ENCODE results near the gene CASP12.

Gene CASP12

DNA sequence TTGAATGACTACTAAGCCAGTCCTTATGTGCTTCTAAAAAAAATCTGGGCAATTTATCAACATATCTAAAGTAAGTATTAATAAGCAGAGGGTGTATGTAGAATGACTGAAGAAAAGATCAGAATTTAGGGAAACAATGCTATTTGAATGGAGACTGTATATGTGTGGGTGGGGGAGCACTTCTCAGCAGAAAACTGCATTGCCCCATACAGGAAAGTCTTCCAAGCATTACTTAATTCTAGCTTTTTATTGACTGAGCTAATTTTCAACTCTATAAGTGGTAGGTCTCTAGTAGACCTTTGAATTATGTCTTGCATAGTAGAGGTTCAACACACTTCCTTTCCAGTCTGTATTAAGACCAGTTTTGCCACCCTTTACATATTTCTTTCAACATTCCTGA is 41.7 kb downstream of the CASP12 start:
- H3K36me3 ChIP-seq, result no peaks in the 10 kb centered on the region
- H3K9me3 ChIP-seq, result no peaks in the 10 kb centered on the region
- H3K4me1 ChIP-seq (ENCODE audit: control insufficient read depth in 1 of 2, insufficient read depth in 1 of 2, low read depth in 1 of 2, low read length in 1 of 2), result no peaks in the 10 kb centered on the region
- no peak overlapping the region for H3K4me3 ChIP-seq (ENCODE audit: low read depth in 1 of 2, low read length in 1 of 2)
- H3K27me3 ChIP-seq, result no peaks in the 10 kb centered on the region
- TF ChIP-seq, protein P1, sequence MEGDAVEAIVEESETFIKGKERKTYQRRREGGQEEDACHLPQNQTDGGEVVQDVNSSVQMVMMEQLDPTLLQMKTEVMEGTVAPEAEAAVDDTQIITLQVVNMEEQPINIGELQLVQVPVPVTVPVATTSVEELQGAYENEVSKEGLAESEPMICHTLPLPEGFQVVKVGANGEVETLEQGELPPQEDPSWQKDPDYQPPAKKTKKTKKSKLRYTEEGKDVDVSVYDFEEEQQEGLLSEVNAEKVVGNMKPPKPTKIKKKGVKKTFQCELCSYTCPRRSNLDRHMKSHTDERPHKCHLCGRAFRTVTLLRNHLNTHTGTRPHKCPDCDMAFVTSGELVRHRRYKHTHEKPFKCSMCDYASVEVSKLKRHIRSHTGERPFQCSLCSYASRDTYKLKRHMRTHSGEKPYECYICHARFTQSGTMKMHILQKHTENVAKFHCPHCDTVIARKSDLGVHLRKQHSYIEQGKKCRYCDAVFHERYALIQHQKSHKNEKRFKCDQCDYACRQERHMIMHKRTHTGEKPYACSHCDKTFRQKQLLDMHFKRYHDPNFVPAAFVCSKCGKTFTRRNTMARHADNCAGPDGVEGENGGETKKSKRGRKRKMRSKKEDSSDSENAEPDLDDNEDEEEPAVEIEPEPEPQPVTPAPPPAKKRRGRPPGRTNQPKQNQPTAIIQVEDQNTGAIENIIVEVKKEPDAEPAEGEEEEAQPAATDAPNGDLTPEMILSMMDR (IDR thresholded peaks at IDR 0.05), result no peak
- H3K27ac ChIP-seq, result no peak overlapping the region

GRCh38 chr11:104855965-104856364 is 42.3 kb downstream of the CASP12 start:
- no peaks in the 10 kb centered on the region for H3K4me1 ChIP-seq (ENCODE audit: control insufficient read depth in 1 of 2, insufficient read depth in 1 of 2, low read depth in 1 of 2, low read length in 1 of 2)
- no peaks in the 10 kb centered on the region for H3K27me3 ChIP-seq
- no peak overlapping the region for H3K4me3 ChIP-seq (ENCODE audit: low read depth in 1 of 2, low read length in 1 of 2)
- no peak overlapping the region for H3K27ac ChIP-seq
- H3K36me3 ChIP-seq, result no peaks in the 10 kb centered on the region
- TF ChIP-seq, protein P1 (IDR thresholded peaks at IDR 0.05), result no peak
- H3K9me3 ChIP-seq, result no peaks in the 10 kb centered on the region

- Histone ChIP-seq H3K27ac (no peak overlapping the region), H3K4me1 (ENCODE audit: control insufficient read depth in 1 of 2, insufficient read depth in 1 of 2, low read depth in 1 of 2, low read length in 1 of 2) (no peaks in the 10 kb centered on the region), H3K36me3 (no peaks in the 10 kb centered on the region), H3K4me3 (ENCODE audit: low read depth in 1 of 2, low read length in 1 of 2) (no peak overlapping the region), H3K9me3 (no peaks in the 10 kb centered on the region), H3K27me3 (no peaks in the 10 kb centered on the region)
- TF ChIP-seq, protein P1 (IDR thresholded peaks at IDR 0.05), result no peak
Measured at GRCh38 chr11:104853276-104853675, 45.0 kb downstream of the CASP12 start.

DNA sequence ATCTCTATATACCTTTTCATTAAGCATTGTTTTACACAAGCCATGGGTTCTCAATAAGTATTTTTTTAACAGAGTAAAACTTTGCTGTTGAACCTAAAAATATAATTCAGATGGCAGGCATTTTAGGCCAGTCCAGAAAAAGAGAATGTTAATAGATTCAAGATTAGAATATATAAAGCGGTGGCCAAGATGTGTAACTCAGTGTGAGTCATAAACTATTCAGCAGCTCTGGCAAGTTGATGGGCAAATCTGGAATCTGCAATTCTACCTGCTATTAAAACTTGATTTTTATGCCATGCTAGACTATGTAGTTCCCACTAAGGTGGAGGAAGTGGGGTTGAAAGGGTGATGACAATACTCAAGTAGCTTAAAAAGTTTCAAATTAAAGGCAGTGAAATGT is 45.4 kb downstream of the CASP12 start:
- H3K4me1 ChIP-seq (ENCODE audit: control insufficient read depth in 1 of 2, insufficient read depth in 1 of 2, low read depth in 1 of 2, low read length in 1 of 2), result no peaks in the 10 kb centered on the region
- TF ChIP-seq, protein P1 (IDR thresholded peaks at IDR 0.05), result no peak
- no peak overlapping the region for H3K27ac ChIP-seq
- no peaks in the 10 kb centered on the region for H3K27me3 ChIP-seq
- no peaks in the 10 kb centered on the region for H3K36me3 ChIP-seq
- H3K4me3 ChIP-seq (ENCODE audit: low read depth in 1 of 2, low read length in 1 of 2), result no peak overlapping the region
- no peaks in the 10 kb centered on the region for H3K9me3 ChIP-seq

GRCh38 chr11:104846216-104846615 is 52.0 kb downstream of the CASP12 start:
- Histone ChIP-seq H3K4me1 (ENCODE audit: control insufficient read depth in 1 of 2, insufficient read depth in 1 of 2, low read depth in 1 of 2, low read length in 1 of 2) (peaks cover 0 to 3% of the 10 kb centered on the region in 2 experiments), H3K27ac (no peak overlapping the region), H3K36me3 (no peaks in the 10 kb centered on the region), H3K9me3 (no peaks in the 10 kb centered on the region), H3K4me3 (ENCODE audit: low read depth in 1 of 2, low read length in 1 of 2) (no peak overlapping the region), H3K27me3 (no peaks in the 10 kb centered on the region)
- TF ChIP-seq, protein P1 (IDR thresholded peaks at IDR 0.05), result no peak

DNA sequence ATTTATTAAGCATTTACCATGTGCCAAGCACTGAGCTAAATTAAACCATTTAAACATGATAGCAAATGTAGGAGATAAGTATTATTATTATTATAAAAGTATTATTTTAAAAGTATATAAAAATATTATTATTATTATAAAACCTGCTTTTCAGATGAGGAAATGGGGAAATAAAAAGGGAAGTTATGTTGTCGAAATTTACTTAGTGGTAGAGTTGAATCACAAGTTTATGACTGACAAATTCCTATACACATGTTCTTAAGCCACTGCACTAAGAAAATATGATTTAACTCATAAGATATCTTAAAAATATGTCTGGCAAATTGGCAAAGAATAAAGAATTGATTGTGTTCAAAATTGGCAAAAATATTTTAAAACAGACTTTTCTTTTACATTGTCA is 53.8 kb downstream of the CASP12 start:
- TF ChIP-seq, protein P1 (IDR thresholded peaks at IDR 0.05), result no peak
- Histone ChIP-seq H3K36me3 (no peaks in the 10 kb centered on the region), H3K27ac (no peak overlapping the region), H3K27me3 (no peaks in the 10 kb centered on the region), H3K4me1 (ENCODE audit: control insufficient read depth in 1 of 2, insufficient read depth in 1 of 2, low read depth in 1 of 2, low read length in 1 of 2) (peaks cover 0 to 3% of the 10 kb centered on the region in 2 experiments), H3K4me3 (ENCODE audit: low read depth in 1 of 2, low read length in 1 of 2) (no peak overlapping the region), H3K9me3 (no peaks in the 10 kb centered on the region)
